ENCODE results near the gene HTT. TPM values are rescaled to one million over a fixed set of nuclear protein-coding genes. Genes with fewer than 3 reads are reported as not detected.

The HTT gene
- total RNA-seq, 1 experiment from 2014 or later: 37.4 TPM

DNA sequence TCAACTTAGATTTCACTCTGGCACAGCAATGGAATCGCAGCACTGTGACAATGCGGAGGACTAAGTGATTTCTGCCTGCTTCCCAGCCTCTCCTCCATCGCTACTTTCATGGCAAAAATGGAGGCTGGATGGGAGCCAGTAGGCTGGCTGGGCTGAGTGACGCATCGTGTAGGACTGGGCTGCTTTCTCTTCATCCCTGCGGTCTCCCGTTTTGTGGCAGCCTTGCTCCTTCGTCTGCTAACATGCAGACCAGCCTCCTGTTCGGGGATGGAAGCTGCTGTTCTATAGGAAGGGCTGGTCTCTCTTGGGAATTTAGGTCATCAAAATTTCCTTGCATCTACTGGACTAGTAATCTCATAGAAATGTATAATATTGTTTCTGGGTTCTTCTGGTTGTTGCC, 202.5 kb downstream of the HTT start:
- POLR2A ChIA-PET: no interaction called here
- RAD21 ChIA-PET (ENCODE audit: low non-redundant PET in 1 of 2, low total read pairs in 2 of 2, uncharacterized antibody in 2 of 2, unreplicated experiment in 2 of 2): no interaction called here
- Histone ChIP-seq H2AFZ (ENCODE audit: low read depth, low read length, poor library complexity, severe bottlenecking) (peak overlapping the region; percentile 6), H3K79me2 (ENCODE audit: insufficient read depth, low read length) (no peaks in the 10 kb centered on the region), H3K27me3 (ENCODE audit: insufficient read depth, low read length) (0 out of 2 replicates have a peak, but pooled peaks cover 2% of the 10 kb centered on the region), H3K9me3 (ENCODE audit: control insufficient read depth in 1 of 2, insufficient read depth in 1 of 2, low read depth in 1 of 2, low read length in 2 of 2) (no peaks in the 10 kb centered on the region), H3K4me3 (replicated peaks in 1 of 2; ENCODE audit: low read depth in 1 of 2, low read length in 2 of 2) (no peak overlapping the region), H3K9me2 (ENCODE audit: insufficient read depth) (no peaks in the 10 kb centered on the region), H3K9ac (ENCODE audit: low read length) (no peak overlapping the region), H3K36me3 (ENCODE audit: control insufficient read depth in 1 of 2, insufficient read depth in 2 of 2, low read length in 2 of 2) (no peaks in the 10 kb centered on the region), H3K4me1 (ENCODE audit: control insufficient read depth in 1 of 2, insufficient read depth in 2 of 2, low read length in 2 of 2) (no peaks in the 10 kb centered on the region), H3K27ac (ENCODE audit: low read depth, low read length) (no peak overlapping the region), H3K4me2 (ENCODE audit: low read length) (no peak overlapping the region), H4K20me1 (ENCODE audit: insufficient read depth) (no peaks in the 10 kb centered on the region)
- no peak for ATAC-seq
- intact Hi-C loops (cut with micrococcal nuclease): no loop called here
- DNase-seq (ENCODE audit: low read depth, low spot score): no peak
- BruUV-seq (replicated peaks): no TSS peak
- CTCF ChIA-PET: no interaction called here
- TF ChIP-seq ELF1 (IDR thresholded peaks at IDR 0.05; ENCODE audit: borderline replicate concordance, low read depth): no peak
- no peak for TF ChIP-seq EGR1 (IDR thresholded peaks at IDR 0.05; ENCODE audit: low read depth)
- no peak for TF ChIP-seq POLR2A (IDR thresholded peaks at IDR 0.05; ENCODE audit: borderline replicate concordance, extremely low read depth, insufficient read depth, insufficient read length)
- no peak for TF ChIP-seq CBX3 (IDR thresholded peaks at IDR 0.05; ENCODE audit: low read depth)
- no peak for TF ChIP-seq RAD21 (IDR thresholded peaks at IDR 0.05; ENCODE audit: low read depth)
- TF ChIP-seq, protein P1, sequence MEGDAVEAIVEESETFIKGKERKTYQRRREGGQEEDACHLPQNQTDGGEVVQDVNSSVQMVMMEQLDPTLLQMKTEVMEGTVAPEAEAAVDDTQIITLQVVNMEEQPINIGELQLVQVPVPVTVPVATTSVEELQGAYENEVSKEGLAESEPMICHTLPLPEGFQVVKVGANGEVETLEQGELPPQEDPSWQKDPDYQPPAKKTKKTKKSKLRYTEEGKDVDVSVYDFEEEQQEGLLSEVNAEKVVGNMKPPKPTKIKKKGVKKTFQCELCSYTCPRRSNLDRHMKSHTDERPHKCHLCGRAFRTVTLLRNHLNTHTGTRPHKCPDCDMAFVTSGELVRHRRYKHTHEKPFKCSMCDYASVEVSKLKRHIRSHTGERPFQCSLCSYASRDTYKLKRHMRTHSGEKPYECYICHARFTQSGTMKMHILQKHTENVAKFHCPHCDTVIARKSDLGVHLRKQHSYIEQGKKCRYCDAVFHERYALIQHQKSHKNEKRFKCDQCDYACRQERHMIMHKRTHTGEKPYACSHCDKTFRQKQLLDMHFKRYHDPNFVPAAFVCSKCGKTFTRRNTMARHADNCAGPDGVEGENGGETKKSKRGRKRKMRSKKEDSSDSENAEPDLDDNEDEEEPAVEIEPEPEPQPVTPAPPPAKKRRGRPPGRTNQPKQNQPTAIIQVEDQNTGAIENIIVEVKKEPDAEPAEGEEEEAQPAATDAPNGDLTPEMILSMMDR (IDR thresholded peaks at IDR 0.05 in 2 of 3, conservative IDR thresholded peaks at IDR 0.05 in 1 of 3; ENCODE audit: borderline replicate concordance in 1 of 3, insufficient read depth in 1 of 3, low read depth in 2 of 3, low read length in 2 of 3): no peak
- TF ChIP-seq ZNF274 (IDR thresholded peaks at IDR 0.05; ENCODE audit: low read depth, low read length): no peak
- no peak for TF ChIP-seq ZFX (IDR thresholded peaks at IDR 0.05)
- TF ChIP-seq FOSL1 (IDR thresholded peaks at IDR 0.05; ENCODE audit: low read depth): no peak
- TF ChIP-seq, protein P2, sequence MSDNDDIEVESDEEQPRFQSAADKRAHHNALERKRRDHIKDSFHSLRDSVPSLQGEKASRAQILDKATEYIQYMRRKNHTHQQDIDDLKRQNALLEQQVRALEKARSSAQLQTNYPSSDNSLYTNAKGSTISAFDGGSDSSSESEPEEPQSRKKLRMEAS (IDR thresholded peaks at IDR 0.05): no peak
- TF ChIP-seq EZH2phosphoT487 (IDR thresholded peaks at IDR 0.05; ENCODE audit: borderline replicate concordance): no peak
- no peak for TF ChIP-seq SRF (IDR thresholded peaks at IDR 0.05; ENCODE audit: low read depth)
- no peak for TF ChIP-seq SIN3A (IDR thresholded peaks at IDR 0.05; ENCODE audit: low read depth)
- no peak for TF ChIP-seq SP1 (IDR thresholded peaks at IDR 0.05; ENCODE audit: low read depth)
- no peak for TF ChIP-seq TCF7L2 (IDR thresholded peaks at IDR 0.05; ENCODE audit: borderline replicate concordance, extremely low read depth, insufficient read depth, insufficient read length)
- TF ChIP-seq EZH2 (IDR thresholded peaks at IDR 0.05): no peak
- TF ChIP-seq POLR2AphosphoS5 (IDR thresholded peaks at IDR 0.05; ENCODE audit: low read depth, low read length): no peak
- no peak for TF ChIP-seq JUND (IDR thresholded peaks at IDR 0.05)
- TF ChIP-seq, protein P3, sequence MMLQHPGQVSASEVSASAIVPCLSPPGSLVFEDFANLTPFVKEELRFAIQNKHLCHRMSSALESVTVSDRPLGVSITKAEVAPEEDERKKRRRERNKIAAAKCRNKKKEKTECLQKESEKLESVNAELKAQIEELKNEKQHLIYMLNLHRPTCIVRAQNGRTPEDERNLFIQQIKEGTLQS (IDR thresholded peaks at IDR 0.05): no peak
